ENCODE results near the gene SFN.
A peak's percentile ranks its signal among the peaks of the same experiment; 100 is the strongest.

- TF ChIP-seq, protein P1, sequence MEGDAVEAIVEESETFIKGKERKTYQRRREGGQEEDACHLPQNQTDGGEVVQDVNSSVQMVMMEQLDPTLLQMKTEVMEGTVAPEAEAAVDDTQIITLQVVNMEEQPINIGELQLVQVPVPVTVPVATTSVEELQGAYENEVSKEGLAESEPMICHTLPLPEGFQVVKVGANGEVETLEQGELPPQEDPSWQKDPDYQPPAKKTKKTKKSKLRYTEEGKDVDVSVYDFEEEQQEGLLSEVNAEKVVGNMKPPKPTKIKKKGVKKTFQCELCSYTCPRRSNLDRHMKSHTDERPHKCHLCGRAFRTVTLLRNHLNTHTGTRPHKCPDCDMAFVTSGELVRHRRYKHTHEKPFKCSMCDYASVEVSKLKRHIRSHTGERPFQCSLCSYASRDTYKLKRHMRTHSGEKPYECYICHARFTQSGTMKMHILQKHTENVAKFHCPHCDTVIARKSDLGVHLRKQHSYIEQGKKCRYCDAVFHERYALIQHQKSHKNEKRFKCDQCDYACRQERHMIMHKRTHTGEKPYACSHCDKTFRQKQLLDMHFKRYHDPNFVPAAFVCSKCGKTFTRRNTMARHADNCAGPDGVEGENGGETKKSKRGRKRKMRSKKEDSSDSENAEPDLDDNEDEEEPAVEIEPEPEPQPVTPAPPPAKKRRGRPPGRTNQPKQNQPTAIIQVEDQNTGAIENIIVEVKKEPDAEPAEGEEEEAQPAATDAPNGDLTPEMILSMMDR (IDR thresholded peaks at IDR 0.05 in 4 of 5, conservative IDR thresholded peaks at IDR 0.05 in 1 of 5) = peak in 1 of 5 experiments; percentile 4
- peak; percentile 52 to 70 for TF ChIP-seq POLR2A (IDR thresholded peaks at IDR 0.05)
Observed at GRCh38 chr1:26864610-26865480, 1.9 kb downstream of the SFN start.
